PC-3 (cell line): ENCODE results near the gene SERPINB11.

ENCODE experiments used
- CTCF ChIP-seq: fragments of 300-600 bp; sonication (generic); conservative IDR thresholded peaks from 2 replicates; pipeline ENCODE4 v1.5.1; 2017; ENCODE audit warnings: antibody characterized with exemption, low read depth, mild to moderate bottlenecking, low read length
- EZH2 ChIP-seq: fragments of 300-600 bp; sonication (generic); IDR thresholded peaks from one replicate; pipeline ENCODE4 v1.6.1; 2017; ENCODE audit warnings: antibody characterized with exemption, mild to moderate bottlenecking, low read length; ENCODE audit not compliant: unreplicated experiment
- EZH2phosphoT487 ChIP-seq: fragments of 300-600 bp; sonication (generic); IDR thresholded peaks from 2 replicates; pipeline ENCODE4 v1.6.1; 2018; ENCODE audit warnings: mild to moderate bottlenecking, antibody characterized with exemption, low read length, borderline replicate concordance

DNA sequence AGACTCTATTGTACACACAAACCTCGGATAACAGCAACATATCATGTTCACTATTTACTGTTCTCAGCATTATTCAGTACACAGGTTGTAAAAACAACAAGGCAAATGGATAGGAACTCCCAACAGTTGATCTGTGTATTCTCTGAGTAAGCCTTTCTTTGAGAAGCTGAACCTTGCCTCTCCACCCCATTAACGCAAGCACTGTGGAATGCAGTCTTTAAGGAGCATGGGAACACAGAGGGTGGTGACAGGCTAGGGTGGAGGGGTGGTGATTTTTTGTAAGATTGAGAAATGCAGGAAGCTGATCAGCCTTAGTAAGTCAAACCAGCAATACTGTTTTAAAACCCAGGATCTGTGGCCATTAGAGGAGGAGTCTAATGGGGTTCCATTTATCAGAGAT lies 19.6 kb upstream of the SERPINB11 start:
- no peak for TF ChIP-seq CTCF
- TF ChIP-seq EZH2phosphoT487: no peak
- TF ChIP-seq EZH2: no peak
